Retina (tissue), 1 donor: ENCODE data around the gene ATXN1.
"Not testable (repeated sequence)": the region's sequence is repeated elsewhere in the genome, so short reads cannot be mapped to it uniquely, and the experiment has no call there.

Source experiments
- DNase-seq: peaks from one replicate; pipeline ENCODE4 v3.0.0-alpha.2; 2016

ATXN1 gene

GRCh38 chr6:16718356-16718755 is 42.9 kb downstream of the ATXN1 start:
- no peak for DNase-seq

DNA sequence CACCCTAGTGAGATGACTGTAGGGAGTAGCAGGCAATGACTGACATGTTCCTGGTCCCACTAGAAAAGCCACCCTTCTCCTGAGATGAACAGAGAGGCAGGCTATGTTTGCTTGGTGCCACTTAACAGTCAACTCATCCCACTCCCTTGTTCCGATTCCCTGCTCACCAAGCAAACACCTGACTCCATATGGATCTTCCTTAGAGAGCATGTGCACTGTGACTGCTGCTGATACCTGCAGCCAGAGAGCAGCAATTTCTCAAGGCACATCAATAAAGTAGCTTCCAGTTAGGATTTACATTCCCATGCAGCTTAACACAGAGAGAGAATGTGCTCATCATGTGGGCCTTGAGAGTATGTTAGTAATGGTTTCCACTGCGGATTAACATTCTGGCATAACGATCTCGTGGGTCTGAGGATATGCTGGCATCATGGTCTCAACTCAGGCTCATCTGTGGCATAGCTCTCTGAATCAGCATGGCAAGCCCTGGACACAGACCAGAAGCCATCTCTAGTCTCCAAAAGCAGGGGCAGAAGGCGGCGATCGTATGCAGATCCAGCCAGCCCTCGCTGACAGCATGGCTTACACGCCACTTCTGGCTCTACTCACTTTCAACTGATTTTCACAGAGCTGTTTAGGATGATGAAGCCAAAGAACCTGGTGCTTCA is 43.9 kb downstream of the ATXN1 start:
- no peak for DNase-seq

DNA sequence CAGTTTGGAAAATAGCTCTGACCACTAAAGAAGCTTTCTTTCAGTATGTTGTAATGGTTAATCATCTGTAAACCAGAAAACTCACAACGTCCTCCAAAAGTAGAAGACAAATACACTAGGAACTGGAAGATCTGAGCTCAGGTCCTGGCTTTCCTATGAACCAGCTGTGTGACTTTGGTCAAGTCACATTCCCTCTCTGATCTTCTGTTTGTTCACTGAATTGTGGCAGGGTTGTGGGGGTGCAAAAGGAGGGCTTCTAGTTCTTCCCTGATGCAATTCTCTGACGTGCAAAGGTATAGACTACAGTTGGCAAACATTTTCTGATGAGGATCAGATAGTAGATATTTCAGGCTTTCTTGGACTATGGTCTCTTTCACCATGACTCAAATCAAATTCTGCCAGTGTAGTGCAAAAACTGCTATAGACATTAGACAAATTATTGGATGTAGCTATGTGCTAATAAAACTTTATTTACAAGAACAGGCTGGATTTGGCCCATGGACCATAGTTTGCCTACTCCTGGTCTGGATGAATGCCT is 44.9 kb downstream of the ATXN1 start:
- no peak for DNase-seq

DNA sequence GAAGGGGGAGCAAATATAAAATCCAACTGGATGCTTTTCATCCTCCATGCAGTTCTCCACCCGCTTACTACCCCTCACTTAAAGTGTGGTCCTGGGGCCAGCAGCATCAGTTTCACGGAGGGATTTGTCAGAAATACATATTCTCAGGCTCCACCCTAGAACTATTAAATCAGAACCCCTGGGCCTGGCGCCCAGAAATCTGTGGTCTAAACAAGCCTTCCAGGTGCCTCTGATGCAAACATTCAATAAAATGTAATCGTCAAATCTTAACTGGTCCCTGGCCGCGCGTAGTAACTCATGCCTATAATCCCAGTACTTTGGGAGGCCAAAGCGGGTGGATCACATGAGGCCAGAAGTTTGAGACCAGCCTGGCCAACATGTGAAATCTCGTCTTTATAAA is 47.7 kb downstream of the ATXN1 start:
- DNase-seq, result no peak

GRCh38 chr6:16712931-16713484 is 48.3 kb downstream of the ATXN1 start:
- no peak for DNase-seq

DNA sequence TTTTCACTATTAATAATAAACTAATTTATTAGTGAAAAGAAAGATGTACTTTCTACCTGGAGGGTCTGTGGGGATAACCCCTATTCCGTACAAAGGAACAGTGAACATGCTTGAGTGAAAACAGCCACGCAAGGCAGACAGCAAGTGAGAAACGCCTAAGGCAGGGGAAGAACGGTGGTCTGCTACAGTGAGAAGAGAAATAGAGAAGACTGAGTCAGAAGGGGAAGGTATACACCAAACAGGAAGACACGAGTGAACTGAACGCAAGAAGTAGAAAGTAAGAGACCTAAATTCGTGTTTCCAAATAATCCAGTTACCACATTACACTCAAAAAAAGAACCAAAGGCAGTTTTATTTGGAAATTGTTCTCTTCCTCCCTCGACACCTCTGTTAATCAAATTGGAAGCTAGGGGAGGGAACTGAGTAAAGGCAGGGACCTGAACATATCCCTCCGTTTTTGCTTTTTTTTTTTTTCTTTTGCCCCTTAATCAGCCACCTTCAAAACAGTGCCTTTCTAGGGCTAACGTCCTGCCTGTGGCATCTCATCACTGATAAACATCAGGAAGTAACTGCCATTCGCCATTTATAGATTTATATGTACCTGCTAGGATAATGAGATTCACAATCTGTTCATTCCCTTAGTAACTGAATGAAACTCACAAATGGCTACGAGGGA is 48.9 kb downstream of the ATXN1 start:
- no peak for DNase-seq

DNA sequence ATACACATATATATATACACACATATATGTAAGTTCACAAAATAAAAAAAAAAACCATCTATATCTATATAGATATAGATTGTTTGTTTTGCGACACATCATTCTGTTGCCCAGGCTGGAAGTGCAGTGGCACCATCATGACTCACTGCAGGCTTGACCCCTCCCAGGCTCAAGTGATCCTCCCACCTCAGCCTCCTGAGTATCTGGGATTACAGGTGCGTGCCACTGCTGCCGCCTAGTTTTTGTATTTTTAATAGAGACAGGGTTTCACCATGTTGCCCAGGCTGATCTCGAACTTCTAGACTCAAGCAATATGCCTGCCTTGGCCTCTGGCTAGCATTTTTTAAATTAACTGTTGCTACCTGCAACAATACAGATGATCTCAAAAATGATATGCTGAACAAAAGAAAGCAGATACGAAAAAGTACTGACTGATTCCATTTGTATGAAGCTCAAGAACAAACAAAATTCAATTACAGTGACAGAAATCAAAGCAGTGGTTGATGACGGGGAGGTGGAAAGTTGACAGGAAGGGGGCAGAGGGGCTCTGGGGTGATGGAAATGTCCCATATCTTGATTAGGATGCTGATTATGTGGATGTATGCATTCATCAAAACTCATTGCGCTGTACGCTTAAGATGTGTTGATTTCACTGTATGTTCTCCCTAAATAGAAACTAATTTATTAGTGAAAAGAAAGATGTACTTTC is 49.6 kb downstream of the ATXN1 start:
- no peak for DNase-seq

- DNase-seq, result no peak
Measured at GRCh38 chr6:16706911-16707783, 54.1 kb downstream of the ATXN1 start.

DNA sequence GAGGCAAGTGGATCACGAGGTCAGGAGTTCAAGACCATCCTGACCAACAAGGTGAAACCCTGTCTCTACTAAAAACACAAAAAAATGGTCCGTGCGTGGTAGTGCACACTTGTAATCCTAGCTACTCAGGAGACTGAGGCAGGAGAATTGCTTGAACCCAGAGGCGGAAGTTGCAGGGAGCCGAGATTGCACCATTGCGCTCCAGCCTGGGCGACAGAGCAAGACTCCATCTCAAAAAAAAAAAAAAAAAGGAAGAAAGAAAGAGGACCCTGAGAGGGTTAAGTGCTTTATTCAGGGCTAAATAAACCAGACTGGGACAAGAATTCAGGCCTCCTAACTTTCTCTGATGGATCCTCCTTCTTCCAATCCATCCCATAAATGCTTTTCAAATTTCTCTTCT is 54.8 kb downstream of the ATXN1 start:
- not testable (repeated sequence) for DNase-seq

- DNase-seq, result no peak
Measured at GRCh38 chr6:16706029-16706428, 55.2 kb downstream of the ATXN1 start.

DNA sequence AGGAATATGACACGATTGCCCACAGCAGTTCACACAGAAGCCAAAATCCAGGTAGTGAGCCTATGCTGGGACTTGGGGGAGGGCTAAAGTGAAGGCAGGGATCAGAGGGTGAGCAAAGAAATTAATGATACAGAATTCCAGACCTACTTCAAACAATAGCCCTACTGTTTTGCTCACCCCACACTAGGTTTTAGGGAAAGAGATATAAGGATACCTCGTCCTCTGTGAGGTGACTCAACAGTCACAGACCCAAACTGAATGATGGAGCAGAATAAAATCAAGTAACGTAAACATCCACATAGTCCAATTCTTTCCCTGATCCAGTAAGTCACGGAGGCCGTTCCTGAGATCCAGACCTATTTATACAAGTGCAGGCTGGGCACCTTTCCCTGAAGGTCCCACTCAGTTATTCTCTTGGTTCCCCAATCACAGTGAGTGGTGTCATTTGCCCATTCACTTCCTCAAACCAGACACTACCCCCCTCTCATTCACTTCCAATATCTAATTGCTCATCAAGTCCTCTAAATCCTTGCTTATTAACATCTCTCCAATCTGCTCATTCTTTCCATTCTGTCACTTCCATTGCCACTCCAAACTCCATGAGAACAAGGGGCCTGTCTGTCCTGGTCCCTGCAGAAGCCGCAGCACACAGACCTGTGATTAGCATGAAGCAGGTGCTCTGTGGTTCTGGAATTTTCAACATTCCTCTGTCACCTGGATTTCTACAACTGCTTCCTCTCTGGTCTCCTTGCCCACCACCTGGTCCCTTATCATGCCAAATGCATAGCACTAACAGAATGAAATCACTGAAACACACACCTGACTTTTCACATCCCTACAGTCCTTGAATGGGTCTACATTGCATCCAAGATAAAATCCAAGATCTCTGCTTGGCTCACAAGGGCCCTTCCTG is 55.9 kb downstream of the ATXN1 start:
- DNase-seq, result no peak

- peak; percentile 44 for DNase-seq
Measured at GRCh38 chr6:16704401-16705045, 56.7 kb downstream of the ATXN1 start.

GRCh38 chr6:16702627-16703378 is 58.5 kb downstream of the ATXN1 start:
- not testable (repeated sequence) for DNase-seq

- DNase-seq, result no peak
Measured at GRCh38 chr6:16700916-16701234, 60.4 kb downstream of the ATXN1 start.

DNA sequence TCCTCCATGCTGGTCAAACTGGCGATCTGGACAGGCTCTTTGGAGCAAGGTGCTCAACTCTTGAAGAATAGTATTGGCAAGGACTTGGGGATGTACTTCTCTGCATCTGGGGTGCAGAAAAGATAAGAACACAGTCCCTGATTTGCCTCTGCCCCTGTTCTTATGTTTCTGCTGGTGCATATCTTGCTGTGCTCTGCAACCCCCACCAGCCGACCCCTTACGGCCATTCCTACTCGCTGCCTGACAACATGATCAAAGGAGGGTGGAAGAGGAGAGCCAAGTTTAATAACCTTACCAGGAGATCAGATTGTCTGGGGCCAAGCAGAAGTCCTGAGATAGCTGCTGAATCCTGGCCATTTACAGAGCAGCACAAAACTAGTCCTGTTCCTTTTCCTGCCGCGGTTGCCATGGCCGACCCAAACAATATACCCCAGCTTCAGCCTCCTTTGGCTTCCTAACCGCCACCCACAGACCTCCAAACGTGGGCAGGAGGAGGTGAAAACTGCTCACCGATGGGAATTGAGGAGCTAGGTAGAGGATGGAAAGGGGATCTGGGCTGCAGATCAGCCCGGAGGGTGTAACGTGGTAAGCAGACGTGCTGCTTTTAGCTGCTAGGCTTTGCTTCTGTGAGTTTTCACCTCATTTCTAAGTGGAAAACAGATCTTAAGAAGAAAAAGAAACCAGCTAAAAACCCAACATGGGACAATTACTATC is 60.9 kb downstream of the ATXN1 start:
- DNase-seq, result peak; percentile 36

- no peak for DNase-seq
Measured at GRCh38 chr6:16698997-16699868, 62.0 kb downstream of the ATXN1 start.

DNA sequence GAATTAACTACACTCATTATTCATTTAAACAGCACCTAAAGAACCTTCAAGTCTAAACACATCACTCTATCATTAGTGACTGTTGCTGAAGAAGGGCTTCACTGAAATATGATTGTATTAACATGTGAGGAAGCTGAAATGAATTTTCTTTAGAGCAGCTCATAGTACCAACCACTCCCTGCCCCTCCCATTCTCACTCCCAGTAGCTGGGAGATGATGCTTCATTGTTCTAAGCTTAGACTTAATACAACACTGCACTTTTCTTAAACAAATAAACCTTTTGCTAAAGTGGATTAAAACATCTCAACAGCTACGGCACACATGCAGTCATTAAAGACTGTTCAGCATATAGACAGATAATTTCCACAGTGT is 63.1 kb downstream of the ATXN1 start:
- DNase-seq, result no peak

GRCh38 chr6:16697437-16698161 is 63.7 kb downstream of the ATXN1 start:
- no peak for DNase-seq
